OCI-LY7 (cell line): ENCODE results near the gene PCBP3. TPM values are rescaled to one million over a fixed set of nuclear protein-coding genes. Genes with fewer than 3 reads are reported as not detected.

ENCODE experiments used
- BruUV-seq: library from RNA; stranded (reverse); fragments of 400-500 nt; replicated peaks from 2 replicates; lab custom pipeline; 2021; lab: Mats Ljungman, UMichigan
- CTCF ChIA-PET: fragments of 300-600 bp; sonication (Branson Sonifier 250); formaldehyde crosslinking; loops from one replicate; lab custom pipeline; 2022; ENCODE audit warnings: antibody characterized with exemption; ENCODE audit not compliant: unreplicated experiment; lab: Charles Lee
- POLR2A ChIA-PET: fragments of 300-600 bp; sonication (Branson Sonifier 250); formaldehyde crosslinking; loops from one replicate; lab custom pipeline; 2022; ENCODE audit warnings: antibody characterized with exemption; lab: Charles Lee
- DNase-seq: peaks from one replicate; pipeline ENCODE4 v3.0.0-alpha.2; 2015; ENCODE audit warnings: low spot score
- H2AFZ ChIP-seq: fragments of 200-600 bp; sonication (generic), shearing (Covaris generic); 2 replicates; pipeline ENCODE4 v1.6.1; 2014; ENCODE audit warnings: mild to moderate bottlenecking, antibody characterized with exemption, low read length, moderate library complexity
- H3K27ac ChIP-seq: fragments of 200-600 bp; sonication (generic); 2 replicates; pipeline ENCODE4 v1.5.1; 2014; ENCODE audit warnings: mixed run types, low read depth, mild to moderate bottlenecking, moderate library complexity, low read length, inconsistent platforms; ENCODE audit not compliant: poor library complexity, severe bottlenecking
- H3K36me3 ChIP-seq: fragments of 200-600 bp; sonication (generic); 2 replicates; pipeline ENCODE4 v1.6.1; 2014; ENCODE audit warnings: mild to moderate bottlenecking, antibody characterized with exemption, low read length, moderate library complexity, mixed read lengths; ENCODE audit not compliant: insufficient read depth
- H3K4me1 ChIP-seq: fragments of 200-600 bp; sonication (generic); 2 replicates; pipeline ENCODE4 v1.5.1; 2014; ENCODE audit warnings: mild to moderate bottlenecking, low read length; ENCODE audit not compliant: insufficient read depth, poor library complexity, severe bottlenecking
- H3K4me2 ChIP-seq: fragments of 200-600 bp; sonication (generic); 2 replicates; pipeline ENCODE4 v1.6.1; 2014; ENCODE audit warnings: mild to moderate bottlenecking, low read length
- H3K4me3 ChIP-seq: fragments of 200-600 bp; sonication (generic); 2 replicates; pipeline ENCODE4 v1.5.1; 2014; ENCODE audit warnings: mild to moderate bottlenecking, low read depth, low read length; ENCODE audit not compliant: poor library complexity, severe bottlenecking
- H3K79me2 ChIP-seq: fragments of 200-600 bp; sonication (generic); 2 replicates; pipeline ENCODE4 v1.6.1; 2016; ENCODE audit warnings: low read depth, mild to moderate bottlenecking, low read length, moderate library complexity, mixed read lengths; ENCODE audit not compliant: insufficient read depth
- H3K9me2 ChIP-seq: fragments of 200-600 bp; sonication (generic); 2 replicates; pipeline ENCODE4 v1.6.1; 2016; ENCODE audit warnings: mild to moderate bottlenecking, low read length, mixed read lengths; ENCODE audit not compliant: insufficient read depth
- H3K9me3 ChIP-seq: fragments of 200-600 bp; sonication (generic); 2 replicates; pipeline ENCODE4 v1.6.1; 2014; ENCODE audit warnings: mild to moderate bottlenecking, mixed run types, low read length, mixed read lengths
- H4K20me1 ChIP-seq: fragments of 200-600 bp; sonication (generic); 2 replicates; pipeline ENCODE4 v1.6.1; 2014; ENCODE audit warnings: mild to moderate bottlenecking, antibody characterized with exemption, low read length, moderate library complexity, mixed read lengths; ENCODE audit not compliant: insufficient read depth
- CTCF ChIP-seq: fragments of 200-600 bp; sonication (generic); conservative IDR thresholded peaks from 2 replicates; pipeline ENCODE4 v1.5.1; 2014; ENCODE audit warnings: mild to moderate bottlenecking, antibody characterized with exemption, low read length, moderate library complexity, mixed read lengths
- EZH2phosphoT487 ChIP-seq: fragments of 200-600 bp; sonication (generic); IDR thresholded peaks from 2 replicates; pipeline ENCODE4 v1.6.1; 2018; ENCODE audit warnings: low read depth, borderline replicate concordance, mild to moderate bottlenecking, mixed run types, antibody characterized with exemption, low read length, moderate library complexity, mixed read lengths
- intact Hi-C: fragments of 100-400 bp; cut with micrococcal nuclease; formaldehyde crosslinking; loops from one replicate; pipeline ENCODE4 v1.10.0; 2022; ENCODE audit not compliant: unreplicated experiment
- total RNA-seq, 2 experiments: library from RNA; depleted of rRNA in 1 of 2; stranded (reverse); fragments of >200 nt in 1 of 2; shearing (Covaris generic) in 1 of 2; gene quantifications; 2 replicates each; pipeline ENCODE4 v1.2.3, GENCODE V29; 2014 to 2022

Gene PCBP3
- total RNA-seq, 2 experiments from 2014 or later = 0.61 TPM; not detected in 1

- Histone ChIP-seq H4K20me1 (no peaks in the 10 kb centered on the region), H2AFZ (no peak overlapping the region), H3K4me2 (no peak overlapping the region), H3K9me3 (no peaks in the 10 kb centered on the region), H3K4me3 (no peak overlapping the region), H3K36me3 (no peaks in the 10 kb centered on the region), H3K79me2 (no peaks in the 10 kb centered on the region), H3K4me1 (no peaks in the 10 kb centered on the region), H3K9me2 (no peaks in the 10 kb centered on the region), H3K27ac (no peak overlapping the region)
- no peak for DNase-seq
- no TSS peak for BruUV-seq
- POLR2A ChIA-PET = no interaction called here
- intact Hi-C loops = no loop called here
- CTCF ChIA-PET = no interaction called here
- TF ChIP-seq EZH2phosphoT487 = no peak
- TF ChIP-seq CTCF = no peak
Observed at GRCh38 chr21:45699966-45700365, 56.4 kb downstream of the PCBP3 start.

GRCh38 chr21:45700461-45700860 lies 56.9 kb downstream of the PCBP3 start:
- intact Hi-C loops = no loop called here
- Histone ChIP-seq H3K79me2 (no peaks in the 10 kb centered on the region), H2AFZ (no peak overlapping the region), H4K20me1 (no peaks in the 10 kb centered on the region), H3K9me3 (no peaks in the 10 kb centered on the region), H3K4me1 (no peaks in the 10 kb centered on the region), H3K36me3 (no peaks in the 10 kb centered on the region), H3K4me3 (no peak overlapping the region), H3K4me2 (no peak overlapping the region), H3K27ac (no peak overlapping the region), H3K9me2 (no peaks in the 10 kb centered on the region)
- CTCF ChIA-PET = no interaction called here
- POLR2A ChIA-PET = no interaction called here
- TF ChIP-seq EZH2phosphoT487 (no peak), CTCF (no peak)
- no TSS peak for BruUV-seq
- DNase-seq = no peak

- TF ChIP-seq CTCF (no peak), EZH2phosphoT487 (no peak)
- Histone ChIP-seq H3K4me1 (no peaks in the 10 kb centered on the region), H4K20me1 (no peaks in the 10 kb centered on the region), H3K79me2 (no peaks in the 10 kb centered on the region), H3K27ac (no peak overlapping the region), H3K9me3 (no peaks in the 10 kb centered on the region), H3K4me2 (no peak overlapping the region), H2AFZ (no peak overlapping the region), H3K9me2 (no peaks in the 10 kb centered on the region), H3K36me3 (no peaks in the 10 kb centered on the region), H3K4me3 (no peak overlapping the region)
- ChIA-PET CTCF (no interaction called here), POLR2A (interaction anchor here (1.0 kb wide), 1 partner anchor 21 kb away, joined by 3 read pairs; no protein-coding TSS in a partner anchor)
- BruUV-seq = no TSS peak
- intact Hi-C loops = no loop called here
- DNase-seq = no peak
Observed at GRCh38 chr21:45704311-45705108, 61.0 kb downstream of the PCBP3 start.
